GM12878 (cell line): ENCODE measurements around the gene TMSB15B. TPM values are rescaled to one million over a fixed set of nuclear protein-coding genes. Genes with fewer than 3 reads are reported as not detected.
A peak's percentile ranks its signal among the peaks of the same experiment; 100 is the strongest.
"Not testable (repeated sequence)": the region's sequence is repeated elsewhere in the genome, so short reads cannot be mapped to it uniquely, and the experiment has no call there.

Experiments
- ATAC-seq: fragments of 200-7000 bp; cut with Tn5 transposase; 3 replicates; pipeline ENCODE4 v1.9.1; 2020; ENCODE audit warnings: mild to moderate bottlenecking, moderate library complexity
- BruUV-seq: library from RNA; stranded (reverse); fragments of 400-500 nt; replicated peaks from 2 replicates; lab custom pipeline; 2021; lab: Mats Ljungman, UMichigan
- CTCF ChIA-PET: fragments of 300-600 bp; sonication (Branson Sonifier 250); formaldehyde crosslinking; extraction: SDS; loops from one replicate; lab custom pipeline; 2021; ENCODE audit warnings: inconsistent platforms; lab: Yijun Ruan, JAX
- POLR2A ChIA-PET: fragments of 350-600 bp; formaldehyde crosslinking; extraction: SDS; loops from one replicate; lab custom pipeline; 2021; ENCODE audit warnings: inconsistent platforms; lab: Charles Lee
- RAD21 ChIA-PET: fragments of 300-600 bp; sonication (Branson Sonifier 250); formaldehyde crosslinking; loops from one replicate; lab custom pipeline; 2023; ENCODE audit warnings: antibody characterized with exemption; ENCODE audit not compliant: unreplicated experiment; lab: Charles Lee
- SMC1A ChIA-PET: fragments of 300-600 bp; sonication (Branson Sonifier 250); formaldehyde crosslinking; loops from one replicate; lab custom pipeline; 2023; ENCODE audit not compliant: unreplicated experiment, uncharacterized antibody; lab: Charles Lee
- DNase-seq: peaks from one replicate; pipeline ENCODE4 v3.0.0-alpha.2; 2011; ENCODE audit warnings: low read depth, low spot score
- FAIRE-seq: peaks from 3 replicates; lab custom pipeline; 2011; peaks lifted over from hg19 to GRCh38; lab: Jason Lieb, UNC
- H2AFZ ChIP-seq: 2 replicates; pipeline ENCODE4 v1.6.0; 2011; ENCODE audit warnings: low read depth, low read length, control low read depth; ENCODE audit not compliant: control insufficient read depth
- H3K27ac ChIP-seq: 2 replicates; pipeline ENCODE4 v1.5.1; 2011; ENCODE audit warnings: control low read depth; ENCODE audit not compliant: control insufficient read depth, insufficient read depth
- H3K27me3 ChIP-seq, 2 experiments: replicated peaks in 1 of 2; 2 replicates each; pipeline versions ENCODE4 v1.6.0 to v1.6.1; 2011; ENCODE audit warnings: low read length in 1 of 2; ENCODE audit not compliant: control insufficient read depth in 2 of 2, insufficient read depth in 2 of 2
- H3K36me3 ChIP-seq, 2 experiments: 2 replicates each; pipeline ENCODE4 v1.5.1; 2011; ENCODE audit warnings: low read length in 1 of 2; ENCODE audit not compliant: control insufficient read depth in 2 of 2, insufficient read depth in 2 of 2
- H3K4me1 ChIP-seq: 2 replicates; pipeline ENCODE4 v1.6.1; 2011; ENCODE audit warnings: mild to moderate bottlenecking, low read length, moderate library complexity, mixed read lengths; ENCODE audit not compliant: control insufficient read depth, insufficient read depth
- H3K4me2 ChIP-seq: 2 replicates; pipeline ENCODE4 v1.6.0; 2011; ENCODE audit warnings: control low read depth; ENCODE audit not compliant: control insufficient read depth, insufficient read depth
- H3K4me3 ChIP-seq: fragments of 200-600 bp; sonication (generic); 2 replicates; pipeline ENCODE4 v1.5.1; 2016
- H3K79me2 ChIP-seq: 2 replicates; pipeline ENCODE4 v1.6.0; 2011; ENCODE audit warnings: low read length; ENCODE audit not compliant: control insufficient read depth, insufficient read depth
- H3K9ac ChIP-seq: 2 replicates; pipeline ENCODE4 v1.8.0; 2011; ENCODE audit warnings: low read length, control low read depth, mixed read lengths; ENCODE audit not compliant: control insufficient read depth, insufficient read depth
- H3K9me3 ChIP-seq: replicated peaks from 3 replicates; pipeline ENCODE4 v1.5.1; 2011; ENCODE audit warnings: mild to moderate bottlenecking, low read length; ENCODE audit not compliant: control insufficient read depth, insufficient read depth
- H4K20me1 ChIP-seq: 2 replicates; pipeline ENCODE4 v1.6.0; 2011; ENCODE audit not compliant: control insufficient read depth, insufficient read depth
- MEF2B ChIP-seq: fragments of 450-650 bp; IDR thresholded peaks from 2 replicates; pipeline ENCODE4 v1.6.1; 2018; ENCODE audit warnings: mild to moderate bottlenecking, moderate library complexity; ENCODE audit not compliant: partially characterized antibody, poor library complexity, severe bottlenecking
- NFIC ChIP-seq: IDR thresholded peaks from 2 replicates; pipeline ENCODE4 v1.6.1; 2012; ENCODE audit warnings: low read depth, mild to moderate bottlenecking, inconsistent platforms, low read length, moderate library complexity
- RUNX3 ChIP-seq: IDR thresholded peaks from 2 replicates; pipeline ENCODE4 v1.6.1; 2012; ENCODE audit warnings: low read length, inconsistent platforms
- WGBS: methylation state at CpG from one replicate; pipeline ENCODE4 v1.1.6; 2016; ENCODE audit warnings: low lambda C conversion rate; ENCODE audit not compliant: insufficient replicate concordance, insufficient coverage; ENCODE audit errors: missing lambda C conversion rate; 5-methylcytosine and 5-hydroxymethylcytosine counted together
- in situ Hi-C: fragments of 300-500 bp; cut with MboI; formaldehyde crosslinking; loops from 9 replicates; pipeline ENCODE4 v1.14.3; 2018; ENCODE audit warnings: mixed read lengths
- intact Hi-C: fragments of 100-400 bp; cut with micrococcal nuclease; formaldehyde crosslinking; loops from one replicate; pipeline ENCODE4 v1.14.2; 2022; ENCODE audit not compliant: unreplicated experiment
- polyA plus RNA-seq, 11 experiments: library from polyadenylated mRNA; depleted of rRNA in 4 of 11; unstranded in 6 of 11; stranded (reverse) in 5 of 11; fragments of >200 nt; fragmentation: Nextera tagmentation in 4 of 11; fragmentation: Illumina TruSeq in 1 of 11; extraction: Ambion mirVana in 4 of 11; extraction: Trizol in 1 of 11; gene quantifications; 1 replicate in 1 of 11; 2 replicates in 10 of 11; pipeline versions ENCODE4 v1.2.1 to v1.2.3, GENCODE V29; 2011 to 2016; ENCODE audit warnings: inconsistent platforms in 2 of 11, missing spikeins in 2 of 11, low read depth in 1 of 11
- total RNA-seq, 4 experiments: library from RNA; depleted of rRNA in 3 of 4; stranded (reverse); fragments of >200 nt in 3 of 4; fragmentation: Illumina TruSeq in 1 of 4; extraction: Trizol in 1 of 4; gene quantifications; 2 replicates each; pipeline versions ENCODE4 v1.2.1 to v1.2.3, GENCODE V29; 2013 to 2021
- TF ChIP-seq, protein P1 (sequence below): fragments of 450-650 bp; formaldehyde crosslinking; IDR thresholded peaks from 2 replicates; pipeline ENCODE4 v1.4.0; 2022; ENCODE audit warnings: mild to moderate bottlenecking, moderate library complexity

The TMSB15B gene
- total and polyA plus RNA-seq, 10 of the 15 experiments (the other 5 are each of a cell fraction or from before 2014, with no cell fraction given), result 8.8 to 45.2 (median 18.1) TPM

DNA sequence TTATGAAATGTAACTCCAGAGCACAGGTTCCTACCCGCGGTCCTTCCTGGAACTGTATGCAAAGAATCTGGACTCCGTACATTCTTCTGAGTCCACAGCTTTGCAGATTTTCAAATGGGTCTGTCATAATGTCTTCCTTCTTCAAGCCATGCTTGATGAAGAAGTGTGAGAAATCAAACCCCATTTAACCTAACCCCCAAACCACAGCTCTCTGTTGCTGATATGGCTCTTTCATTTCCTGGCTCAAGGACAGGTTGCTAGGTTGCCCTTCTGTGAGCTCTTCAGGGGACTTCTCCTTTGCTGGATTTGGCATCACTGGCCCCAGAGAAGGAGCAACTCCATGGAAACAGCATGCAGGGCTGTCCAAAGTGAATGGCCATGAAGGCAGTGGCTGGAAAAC lies 41.9 kb upstream of the TMSB15B start:
- ChIA-PET CTCF (interaction anchor here (5.4 to 6.5 kb wide), 2 partner anchors 13 to 19 kb away, joined by 33 to 64 read pairs; no protein-coding TSS in a partner anchor), RAD21 (interaction anchor here (4.1 to 5.1 kb wide), 2 partner anchors 12 to 19 kb away, joined by 28 to 43 read pairs; no protein-coding TSS in a partner anchor), SMC1A (interaction anchor here (6.6 kb wide), 1 partner anchor 16 kb away, joined by 106 read pairs; no protein-coding TSS in a partner anchor)
- BruUV-seq, H3K9me3 ChIP-seq, H3K9ac ChIP-seq, H3K36me3 ChIP-seq, DNase-seq, H3K27me3 ChIP-seq, H3K4me1 ChIP-seq, in situ Hi-C loops, H4K20me1 ChIP-seq, intact Hi-C loops, POLR2A ChIA-PET, H2AFZ ChIP-seq: not testable (repeated sequence)
- peak; percentile 49 for ATAC-seq
- 11% methylated on average over 3 of the region's 3 CpGs for WGBS
- peak overlapping the region; percentile 80 for H3K4me3 ChIP-seq
- TF ChIP-seq RUNX3, result peak; percentile 40; the same call in 1 of the 2 replicates
- peaks cover 32% of the 10 kb centered on the region for H3K79me2 ChIP-seq
- peak overlapping the region; percentile 5; the same call in 1 of the 2 replicates for H3K27ac ChIP-seq
- peak; percentile 86 for FAIRE-seq
- H3K4me2 ChIP-seq, result peak overlapping the region; percentile 64; the same call in 1 of the 2 replicates

DNA sequence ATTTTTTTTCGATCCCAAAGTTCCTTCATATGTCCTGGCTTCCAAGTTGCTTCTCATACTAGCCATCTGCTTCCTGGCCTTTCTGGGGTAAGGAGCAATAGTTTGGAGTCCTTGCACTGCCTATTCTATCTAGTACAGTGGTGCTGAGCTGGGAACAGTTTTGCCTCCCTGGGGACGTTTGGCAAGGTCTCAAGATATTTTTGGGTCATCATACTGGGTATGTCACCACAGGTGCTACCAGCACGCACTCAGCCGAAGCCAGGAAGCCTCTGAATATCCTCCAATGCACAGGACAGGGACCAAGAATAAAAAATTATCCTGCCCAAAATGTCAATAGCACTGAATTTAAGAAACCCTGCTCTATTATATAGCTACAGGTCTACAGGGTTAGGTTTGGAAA lies 35.4 kb upstream of the TMSB15B start:
- H3K36me3 ChIP-seq, result no peaks in the 10 kb centered on the region
- FAIRE-seq (no peak), ATAC-seq (peak; percentile 50), DNase-seq (no peak)
- no TSS peak for BruUV-seq
- no peaks in the 10 kb centered on the region for H4K20me1 ChIP-seq
- H3K4me2 ChIP-seq, result no peak overlapping the region
- H3K4me1 ChIP-seq, result peaks cover 5% of the 10 kb centered on the region; the same call in 1 of the 2 replicates
- ChIA-PET RAD21 (interaction anchor here (1.2 kb wide), 1 partner anchor 9 kb away, joined by 3 read pairs; no protein-coding TSS in a partner anchor), CTCF (interaction anchor here (0.6 to 2.8 kb wide), 3 partner anchors 8 to 14 kb away, joined by 3 to 6 read pairs (median 3); no protein-coding TSS in a partner anchor), POLR2A (no interaction called here)
- no peaks in the 10 kb centered on the region for H3K9me3 ChIP-seq
- H3K4me3 ChIP-seq, result no peak overlapping the region
- in situ Hi-C loops, result no loop called here
- no peaks in the 10 kb centered on the region for H3K27me3 ChIP-seq
- intact Hi-C loops, result no loop called here
- H3K27ac ChIP-seq, result no peak overlapping the region
- no peak overlapping the region for H2AFZ ChIP-seq
- peaks cover 21% of the 10 kb centered on the region for H3K79me2 ChIP-seq
- 29% methylated on average over 4 of the region's 4 CpGs for WGBS
- H3K9ac ChIP-seq, result no peak overlapping the region
- TF ChIP-seq MEF2B, result peak; percentile 81
- TF ChIP-seq NFIC, result no peak
- TF ChIP-seq RUNX3, result peak; percentile 14; the same call in 1 of the 2 replicates
- TF ChIP-seq, protein P1, sequence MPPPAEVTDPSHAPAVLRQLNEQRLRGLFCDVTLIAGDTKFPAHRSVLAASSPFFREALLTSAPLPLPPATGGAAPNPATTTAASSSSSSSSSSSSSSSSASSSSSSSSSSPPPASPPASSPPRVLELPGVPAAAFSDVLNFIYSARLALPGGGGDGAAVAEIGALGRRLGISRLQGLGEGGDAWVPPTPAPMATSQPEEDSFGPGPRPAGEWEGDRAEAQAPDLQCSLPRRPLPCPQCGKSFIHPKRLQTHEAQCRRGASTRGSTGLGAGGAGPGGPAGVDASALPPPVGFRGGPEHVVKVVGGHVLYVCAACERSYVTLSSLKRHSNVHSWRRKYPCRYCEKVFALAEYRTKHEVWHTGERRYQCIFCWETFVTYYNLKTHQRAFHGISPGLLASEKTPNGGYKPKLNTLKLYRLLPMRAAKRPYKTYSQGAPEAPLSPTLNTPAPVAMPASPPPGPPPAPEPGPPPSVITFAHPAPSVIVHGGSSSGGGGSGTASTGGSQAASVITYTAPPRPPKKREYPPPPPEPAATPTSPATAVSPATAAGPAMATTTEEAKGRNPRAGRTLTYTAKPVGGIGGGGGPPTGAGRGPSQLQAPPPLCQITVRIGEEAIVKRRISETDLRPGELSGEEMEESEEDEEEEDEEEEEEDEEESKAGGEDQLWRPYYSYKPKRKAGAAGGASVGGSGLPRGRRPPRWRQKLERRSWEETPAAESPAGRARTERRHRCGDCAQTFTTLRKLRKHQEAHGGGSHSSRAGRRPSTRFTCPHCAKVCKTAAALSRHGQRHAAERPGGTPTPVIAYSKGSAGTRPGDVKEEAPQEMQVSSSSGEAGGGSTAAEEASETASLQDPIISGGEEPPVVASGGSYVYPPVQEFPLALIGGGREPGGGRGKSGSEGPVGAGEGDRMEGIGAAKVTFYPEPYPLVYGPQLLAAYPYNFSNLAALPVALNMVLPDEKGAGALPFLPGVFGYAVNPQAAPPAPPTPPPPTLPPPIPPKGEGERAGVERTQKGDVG (CRISPR knock-in tag), result no peak
- TF ChIP-seq, all 136 proteins: peak for 2
- SMC1A ChIA-PET, result interaction anchor here (1.5 kb wide), 1 partner anchor 10 kb away, joined by 7 read pairs; no protein-coding TSS in a partner anchor
